HG02763 (cell line): ENCODE data around the gene FAM13A.
A peak's percentile ranks its signal among the peaks of the same experiment; 100 is the strongest.

Experiments
- ATAC-seq: cut with Tn5 transposase; IDR thresholded peaks from one replicate; pipeline ENCODE4 v1.9.1; 2021; ENCODE audit warnings: mild to moderate bottlenecking, moderate library complexity; ENCODE audit not compliant: unreplicated experiment

The FAM13A gene

DNA sequence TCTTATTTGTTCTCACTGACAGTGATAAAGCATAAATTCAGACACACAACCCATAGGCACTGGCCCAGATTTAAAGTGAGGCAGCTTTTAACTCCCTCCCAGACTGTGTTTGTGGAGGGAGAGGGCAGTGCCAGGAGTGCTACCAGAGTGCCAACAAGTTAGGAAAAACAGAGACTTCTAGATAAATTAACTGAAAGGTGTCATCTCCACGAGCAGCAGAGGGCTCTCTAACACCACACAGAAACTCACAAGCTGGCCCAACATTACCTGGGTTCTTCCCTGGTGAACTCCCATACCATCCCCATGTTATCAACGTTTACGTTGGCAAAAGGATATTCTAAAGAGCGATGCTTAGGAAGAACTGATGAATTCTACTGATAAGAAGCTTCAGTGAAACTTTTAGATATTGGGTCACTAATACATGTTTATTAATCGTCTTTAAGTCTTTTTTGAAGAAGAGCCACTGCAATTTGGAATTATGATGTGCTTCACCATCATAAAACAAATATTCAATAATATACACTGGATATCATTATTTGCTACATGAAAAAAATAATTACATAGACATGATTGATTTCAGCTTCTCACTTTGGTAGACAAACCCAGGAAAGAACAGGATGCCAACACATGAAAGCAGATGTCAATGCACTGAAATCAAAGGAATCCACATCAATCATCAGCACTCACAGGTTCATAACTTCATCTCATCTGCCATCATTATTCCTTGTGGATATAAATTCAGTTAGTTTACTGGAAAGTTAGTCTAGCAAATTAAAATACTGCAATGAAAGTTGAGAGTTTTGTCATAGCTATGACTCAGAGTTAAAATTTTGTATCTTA, 238.1 kb downstream of the FAM13A start:
- ATAC-seq = no peak

DNA sequence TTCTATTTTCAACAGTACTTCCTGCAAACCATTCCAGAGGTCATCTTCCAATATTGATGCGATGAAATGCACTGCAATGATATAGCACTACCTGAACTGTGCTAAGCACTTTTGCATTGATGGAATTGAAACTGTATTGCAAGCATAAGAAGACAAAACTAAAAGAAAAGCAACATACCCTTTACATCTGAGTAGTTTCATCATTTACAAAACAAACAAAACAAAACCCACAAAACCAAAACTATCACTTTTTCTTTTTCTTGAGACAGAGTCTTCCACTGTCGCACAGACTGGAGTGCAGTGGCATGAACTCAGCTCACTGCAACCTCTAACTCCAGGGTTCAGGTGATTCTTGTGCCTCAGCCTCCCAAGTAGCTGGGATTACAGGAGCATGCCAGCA, 239.2 kb downstream of the FAM13A start:
- no peak for ATAC-seq

DNA sequence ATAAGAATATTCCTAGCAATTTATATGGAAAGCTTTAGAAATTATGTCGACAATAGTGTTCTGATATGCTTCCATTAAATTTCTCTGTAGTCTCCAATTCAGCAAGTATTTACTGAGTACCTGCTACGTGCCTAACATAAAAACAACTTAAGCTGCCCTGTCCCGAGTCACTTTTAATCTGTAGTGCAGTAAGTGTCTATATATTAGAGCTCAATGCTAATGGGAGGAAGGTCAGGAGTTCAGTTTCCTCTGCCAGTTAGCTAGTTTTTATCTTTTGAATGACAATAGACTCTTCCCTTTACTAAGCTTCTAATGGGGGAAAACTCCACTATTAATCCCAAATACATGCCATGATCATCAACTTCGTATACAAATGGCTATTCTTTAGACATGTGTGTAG, 240.6 kb downstream of the FAM13A start:
- no peak for ATAC-seq

DNA sequence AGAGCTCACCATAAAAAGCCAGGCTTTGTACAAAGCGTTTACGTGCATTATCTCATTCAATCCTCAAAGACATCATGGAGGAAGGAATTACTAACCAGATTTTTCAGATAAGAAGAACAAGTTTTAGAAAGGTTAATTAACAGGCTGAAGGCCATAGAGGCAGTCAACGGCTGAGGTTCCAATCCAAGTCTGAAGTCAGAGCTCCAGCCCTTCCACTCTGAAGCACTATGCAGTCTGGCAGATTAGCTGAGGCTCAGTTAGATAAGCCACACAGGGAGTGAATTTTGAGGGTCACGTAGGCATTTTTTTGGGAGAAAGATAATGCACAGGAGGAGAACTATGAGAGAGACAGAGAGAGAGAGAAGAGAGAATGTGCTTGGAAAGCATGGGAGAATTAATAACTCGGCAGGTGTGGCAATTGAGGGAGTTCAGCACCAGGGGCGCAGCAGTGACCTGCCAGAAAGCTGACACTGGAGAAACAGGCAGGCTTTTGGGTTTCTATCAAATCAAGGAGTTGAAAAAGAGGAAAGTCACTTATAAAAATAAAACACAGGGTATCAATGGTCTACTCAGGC, 242.9 kb downstream of the FAM13A start:
- no peak for ATAC-seq

DNA sequence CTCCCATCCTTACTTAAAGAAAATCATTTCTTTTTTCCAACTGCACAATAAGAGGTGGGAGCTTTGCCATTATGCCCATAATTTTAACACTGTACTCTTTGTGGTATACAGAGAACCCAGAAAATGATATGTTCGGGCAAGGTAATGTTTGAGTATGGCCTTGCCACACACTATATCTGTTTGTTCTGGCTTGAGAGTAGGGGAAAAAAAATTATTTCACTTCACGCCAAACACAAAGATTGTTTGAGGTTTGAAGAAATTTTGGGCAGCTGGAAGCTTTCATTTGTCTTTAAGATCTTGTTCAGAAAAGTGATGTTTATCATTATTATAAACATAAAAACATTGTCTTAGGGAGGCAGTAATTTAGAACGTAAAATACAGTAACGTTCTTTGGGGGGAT, 244.0 kb downstream of the FAM13A start:
- no peak for ATAC-seq

DNA sequence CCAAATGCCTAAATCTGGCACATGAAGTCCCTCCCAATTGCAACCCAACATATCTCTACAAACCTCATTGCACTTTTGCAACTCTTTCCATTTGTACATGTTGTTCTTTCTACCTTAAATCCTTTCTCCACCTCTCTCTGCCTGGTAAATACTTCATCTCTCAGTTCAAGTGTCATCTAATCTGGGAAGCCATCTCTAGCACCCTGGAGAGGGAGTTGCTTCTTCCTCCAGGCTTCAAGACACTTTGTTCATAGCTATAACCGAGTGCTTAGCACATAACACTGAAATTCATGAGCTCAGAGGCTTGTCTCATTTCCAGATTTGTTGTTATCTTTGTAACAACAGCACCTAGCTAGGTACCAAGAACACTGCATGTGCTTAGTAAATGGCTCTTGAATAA, 244.6 kb downstream of the FAM13A start:
- no peak for ATAC-seq

DNA sequence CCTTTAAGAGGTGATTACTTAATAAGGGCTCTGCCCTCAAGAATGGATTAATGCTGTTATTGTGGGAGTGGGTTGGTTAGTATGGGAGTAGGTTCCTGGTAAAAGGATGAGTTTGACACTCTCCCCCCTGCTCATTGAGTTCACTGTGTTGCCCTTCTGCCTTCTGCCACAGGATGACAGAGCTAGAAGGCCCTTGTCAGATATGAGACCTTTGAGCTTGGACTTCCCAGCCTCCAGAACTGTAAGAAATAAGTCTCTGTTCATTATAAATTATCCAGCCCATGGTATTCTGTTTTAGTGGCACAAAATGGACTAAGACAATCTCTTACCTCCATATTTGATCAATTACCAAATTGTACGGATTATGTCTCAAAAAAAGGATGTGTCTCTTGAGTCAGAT, 245.1 kb downstream of the FAM13A start:
- no peak for ATAC-seq

DNA sequence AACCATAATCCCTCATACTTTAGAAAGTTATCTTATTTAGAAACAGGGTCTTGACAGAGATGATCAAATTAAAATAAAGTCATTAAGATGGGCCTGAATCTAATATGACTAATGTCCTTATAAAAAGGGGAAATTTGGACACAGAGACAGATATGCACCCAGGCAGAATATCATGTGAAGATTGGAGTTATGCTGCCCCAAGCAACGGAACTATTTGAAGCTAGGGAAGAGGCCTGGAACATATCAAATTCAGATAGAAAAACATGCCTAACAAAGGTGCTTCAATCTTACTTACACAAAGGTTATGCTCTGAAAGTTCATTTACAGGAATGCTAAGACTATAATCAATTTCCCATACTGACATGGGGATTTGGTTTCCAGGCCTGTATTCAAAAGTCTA, 246.7 kb downstream of the FAM13A start:
- no peak for ATAC-seq

DNA sequence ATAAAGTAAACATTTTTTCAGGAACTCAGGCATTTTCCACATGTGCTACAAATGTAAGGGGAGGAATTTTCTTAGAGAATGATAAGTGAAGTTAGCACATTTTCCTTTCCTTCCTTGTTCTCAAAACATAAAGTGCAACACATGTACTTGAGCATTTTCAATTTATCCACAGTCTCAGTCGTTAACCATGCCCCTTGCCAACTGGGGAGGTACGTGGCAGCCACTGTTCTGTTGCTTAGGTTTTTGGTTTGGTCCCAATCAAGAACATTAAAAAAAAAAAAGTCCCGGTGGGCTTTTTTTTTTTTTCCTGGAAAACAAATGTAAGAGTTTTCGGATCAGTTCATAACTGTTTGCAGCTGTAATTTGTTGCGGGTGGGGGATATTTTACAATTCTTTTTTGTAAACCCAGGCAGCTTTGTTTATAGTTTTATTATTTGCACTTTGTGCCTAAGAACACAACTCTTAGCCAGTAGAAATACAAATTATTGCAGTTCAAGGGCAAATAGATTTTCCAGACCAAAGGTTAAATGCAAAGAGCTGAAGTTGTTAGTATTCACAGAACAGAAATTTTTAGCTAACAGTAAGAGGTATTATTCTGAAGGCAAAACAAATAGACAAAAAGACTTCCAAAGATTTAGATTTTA, 247.3 kb downstream of the FAM13A start:
- no peak for ATAC-seq

DNA sequence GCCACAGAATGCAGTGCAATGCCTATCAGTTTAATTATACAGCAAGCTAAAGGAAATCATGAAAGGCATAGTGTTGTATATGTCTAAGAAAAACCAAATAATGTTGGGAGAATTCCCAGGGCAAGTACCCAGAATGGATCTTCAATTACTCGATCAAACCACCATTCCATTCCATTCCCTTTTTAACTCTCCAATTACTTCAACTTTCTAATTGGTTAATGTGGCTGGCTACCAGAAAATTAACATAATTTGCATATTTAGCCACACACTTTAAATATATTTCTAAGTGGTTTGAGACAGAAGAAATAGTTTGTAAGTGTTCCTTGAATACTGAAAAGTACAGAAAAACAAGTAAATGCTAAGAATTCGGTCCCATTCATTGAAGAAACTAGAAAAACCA, 247.9 kb downstream of the FAM13A start:
- ATAC-seq = no peak

DNA sequence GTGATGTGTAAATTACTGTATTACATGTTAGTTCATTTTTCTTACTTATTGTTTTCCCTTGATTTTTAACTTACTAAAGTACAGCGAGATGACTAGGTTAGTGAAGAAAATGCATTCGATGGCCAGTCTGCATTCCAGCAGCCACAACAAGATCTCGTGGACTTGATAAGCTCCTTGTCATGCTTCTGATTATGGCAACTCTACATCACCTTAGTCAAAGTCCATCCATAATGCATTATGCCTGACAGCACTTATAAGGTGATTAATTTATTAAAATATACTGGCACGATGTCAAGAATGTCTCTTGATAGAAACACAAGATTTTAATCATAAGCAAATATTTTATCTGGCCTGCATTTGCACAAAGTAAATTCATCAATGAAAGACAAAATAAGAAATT, 249.5 kb downstream of the FAM13A start:
- ATAC-seq = no peak

DNA sequence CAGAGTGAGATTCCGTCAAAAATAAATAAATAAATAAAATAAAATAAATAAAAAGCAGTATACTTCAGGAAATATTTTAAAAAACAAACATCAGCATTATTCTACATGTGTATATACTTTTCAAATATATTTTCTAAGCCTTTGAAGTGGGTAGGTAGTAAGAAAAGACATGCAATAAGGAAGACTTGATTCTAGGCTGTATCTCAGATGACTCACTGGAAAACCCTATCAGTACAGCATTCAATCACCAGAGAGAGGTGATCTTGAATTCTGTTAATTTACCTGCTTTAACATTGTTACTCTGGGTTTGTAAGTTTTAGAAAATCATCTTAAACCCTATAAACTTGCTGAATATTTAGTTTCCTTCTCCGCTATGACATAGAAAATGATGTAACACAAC, 252.8 kb downstream of the FAM13A start:
- no peak for ATAC-seq

DNA sequence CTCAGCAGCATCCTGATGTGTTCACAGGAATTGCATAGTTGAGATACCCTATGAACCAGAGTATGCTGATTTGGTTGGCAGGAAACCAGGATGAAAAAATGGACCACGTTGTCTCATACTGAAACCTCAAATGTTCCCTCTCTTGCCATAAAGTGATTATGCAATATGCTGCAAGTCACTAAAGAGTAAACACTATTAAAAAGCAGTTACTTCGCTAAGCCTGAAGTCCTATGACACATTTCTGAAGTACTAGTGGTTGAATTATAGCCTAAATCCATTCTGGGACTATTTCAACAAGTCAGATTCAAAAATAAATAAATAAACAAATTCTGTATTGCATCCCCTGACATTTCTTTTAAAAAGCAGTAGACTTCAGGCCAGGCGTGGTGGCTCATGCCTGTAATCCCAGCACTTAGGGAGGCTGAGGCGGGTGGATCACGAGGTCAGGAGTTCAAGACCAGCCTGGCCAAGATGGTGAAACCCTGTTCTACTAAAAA, 253.3 kb downstream of the FAM13A start:
- peak; percentile 76 for ATAC-seq

DNA sequence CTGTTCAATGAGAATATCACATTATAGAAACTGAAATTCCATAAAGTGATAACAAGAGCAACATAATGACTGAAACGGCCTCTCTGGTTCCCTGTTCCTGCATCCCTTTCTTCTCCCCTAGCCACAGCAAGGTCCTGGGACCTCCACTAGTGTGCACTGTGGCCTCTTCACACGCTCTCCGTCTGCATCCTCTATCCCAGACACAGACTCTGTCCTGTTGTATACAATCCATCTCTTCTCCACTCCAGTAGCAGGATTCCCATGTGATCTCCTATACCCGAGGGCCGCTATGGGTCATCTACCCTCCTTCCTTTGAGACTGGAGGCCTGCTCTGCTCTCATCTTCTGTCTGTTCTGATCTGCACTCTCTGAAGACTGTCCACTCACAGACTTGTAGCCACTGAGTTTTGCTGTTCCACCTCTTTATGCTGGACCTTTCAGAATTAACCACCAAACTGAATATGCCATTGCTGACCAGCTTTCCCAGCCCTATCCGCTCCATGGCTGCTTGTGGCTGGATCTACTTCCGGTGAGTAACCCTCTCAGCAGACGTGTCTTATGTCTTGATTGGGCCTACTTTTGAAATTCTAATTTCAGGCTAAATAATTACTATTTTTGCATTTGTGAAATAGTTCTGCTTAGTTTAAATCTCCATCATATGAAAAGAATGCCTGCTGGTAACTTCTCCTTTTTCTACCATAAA, 254.2 kb downstream of the FAM13A start:
- no peak for ATAC-seq

DNA sequence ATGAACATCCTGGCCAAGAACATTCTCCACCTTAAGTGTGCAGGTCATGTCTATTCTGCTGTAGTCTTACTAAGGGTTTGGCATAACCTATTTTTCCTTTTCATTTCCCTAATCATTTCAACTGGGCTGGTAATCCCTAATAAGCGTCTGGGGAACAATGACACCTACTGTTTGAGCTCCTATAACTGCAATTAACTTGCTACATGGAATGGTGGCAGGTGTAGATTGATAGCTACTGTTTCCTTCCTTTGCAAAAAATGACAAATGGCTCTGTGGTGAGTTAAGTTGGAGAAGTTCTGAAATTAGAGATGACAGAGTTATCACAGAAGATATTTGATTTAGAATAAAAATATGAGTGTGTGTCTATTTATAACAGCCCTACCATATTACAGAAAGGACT, 254.8 kb downstream of the FAM13A start:
- ATAC-seq = no peak

DNA sequence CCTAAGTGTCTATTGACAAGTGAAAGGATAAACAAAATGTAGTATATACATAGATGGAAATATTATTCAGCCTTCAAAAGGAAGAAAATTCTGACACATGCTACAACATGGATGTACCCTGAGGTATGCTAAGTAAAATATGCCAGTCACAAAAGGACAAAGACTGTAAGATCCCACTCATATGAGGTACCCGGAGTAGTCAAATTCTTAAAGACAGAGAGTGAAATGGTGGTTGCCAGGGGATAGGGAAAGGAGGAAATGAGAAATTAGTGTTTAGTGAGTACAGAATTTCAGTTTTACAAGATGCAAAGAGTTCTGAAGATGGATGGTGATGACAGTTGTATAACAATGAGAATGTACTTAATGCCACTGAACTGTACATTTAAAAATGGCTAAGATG, 257.1 kb downstream of the FAM13A start:
- no peak for ATAC-seq

DNA sequence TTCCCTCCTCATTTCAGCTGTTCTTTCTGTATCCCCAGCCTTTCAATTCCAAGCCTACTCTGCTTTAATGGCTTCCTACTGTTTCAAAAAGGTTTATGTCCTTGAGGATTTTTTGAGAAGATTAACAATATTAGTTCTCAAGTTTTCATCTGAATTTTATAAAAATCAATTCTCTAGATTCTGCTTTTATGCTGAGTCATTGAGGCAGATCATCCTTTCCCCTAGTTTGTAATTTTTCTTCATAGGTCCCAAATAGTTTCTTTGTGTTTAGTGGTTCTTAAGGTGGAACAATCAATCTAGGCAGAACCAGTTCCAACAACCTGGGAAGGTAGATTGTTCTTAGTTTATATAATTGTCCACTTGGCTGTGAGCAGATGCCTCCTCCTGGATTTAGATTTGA, 259.3 kb downstream of the FAM13A start:
- no peak for ATAC-seq

DNA sequence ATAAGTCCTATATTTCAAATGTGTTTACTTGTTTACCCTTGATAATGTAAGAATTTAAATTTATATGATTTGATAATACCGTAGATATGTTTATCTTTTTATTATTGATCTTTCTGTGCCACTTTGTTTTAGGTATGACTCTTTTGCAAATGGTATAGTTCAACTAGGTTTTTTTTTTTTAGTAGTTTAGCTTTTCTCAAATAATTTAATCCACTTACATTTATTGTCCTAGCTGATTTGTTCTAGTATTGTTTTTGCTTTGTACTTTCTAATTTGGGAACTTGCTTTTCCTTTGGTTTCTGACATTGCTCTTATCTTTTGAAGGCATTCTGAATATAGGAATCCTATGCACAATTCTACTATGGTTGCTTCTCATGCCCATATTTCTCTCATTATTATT, 260.4 kb downstream of the FAM13A start:
- ATAC-seq = no peak

DNA sequence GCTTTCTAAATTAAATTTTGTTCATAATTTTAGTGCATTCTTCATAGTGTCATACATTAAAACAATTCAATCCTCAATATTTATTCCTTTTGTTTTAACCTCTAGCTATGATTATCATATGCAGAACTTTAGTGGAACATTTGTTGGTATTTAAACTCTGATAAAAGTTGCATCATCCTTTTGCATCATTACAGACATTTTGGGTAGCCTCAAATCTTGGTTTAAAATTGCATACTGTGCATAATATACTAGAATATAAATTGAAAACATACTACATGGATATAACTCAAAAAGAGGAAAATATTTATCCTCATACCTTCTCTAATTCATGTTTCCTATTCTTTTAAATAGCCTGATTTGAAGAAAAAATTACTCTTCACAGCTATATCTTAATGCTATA, 262.0 kb downstream of the FAM13A start:
- no peak for ATAC-seq

DNA sequence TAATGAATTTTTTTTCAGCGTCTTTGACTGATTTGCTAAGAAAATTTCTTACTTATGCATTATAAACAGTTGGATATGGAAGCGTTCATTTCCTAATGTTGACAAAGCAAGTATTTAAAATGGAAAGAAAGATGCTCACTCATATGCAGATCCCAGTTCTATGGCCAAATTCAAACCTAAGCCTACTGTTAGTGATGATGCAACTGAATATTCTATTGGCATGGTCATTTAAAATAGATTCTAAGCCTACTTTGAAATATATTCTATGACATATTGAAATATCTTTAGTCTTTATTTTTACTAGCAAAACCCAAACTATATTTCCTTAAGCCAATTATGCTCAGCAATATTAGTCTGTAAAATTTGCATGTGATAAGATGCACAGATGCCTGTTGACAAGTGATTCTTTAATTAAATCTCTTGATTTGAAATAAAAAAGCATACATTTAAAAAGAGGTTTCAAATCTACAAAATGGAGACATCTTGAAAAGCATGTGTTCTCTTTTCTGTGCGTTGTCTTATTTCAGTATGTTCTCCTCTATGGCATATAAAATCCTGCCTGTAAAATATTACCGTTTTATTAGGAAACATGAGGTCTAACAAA, 262.8 kb downstream of the FAM13A start:
- ATAC-seq = no peak

DNA sequence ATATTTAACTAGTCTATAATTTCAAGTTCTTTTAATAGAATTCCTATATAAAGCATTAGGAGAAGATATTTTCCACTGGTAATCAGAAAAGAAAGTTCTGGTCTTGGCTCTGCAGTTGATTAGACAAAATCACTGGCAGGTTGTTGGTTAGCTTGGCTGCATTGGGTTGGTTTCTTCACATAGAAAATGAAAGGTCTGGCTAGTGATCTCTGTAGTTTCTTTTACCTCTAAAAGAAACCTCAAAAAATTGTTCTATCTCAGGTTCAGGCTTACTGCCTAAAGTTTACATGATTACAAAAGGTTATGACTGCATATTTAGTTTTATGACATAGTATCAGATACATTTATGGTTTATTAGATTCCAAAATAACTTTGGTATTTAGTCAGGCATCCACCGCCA, 263.5 kb downstream of the FAM13A start:
- ATAC-seq = no peak
